ENCODE results near the gene SLC6A1.

SLC6A1 gene

GRCh38 chr3:10968401-10968800, 24.1 kb upstream of the SLC6A1 start:
- Histone ChIP-seq H3K27ac (ENCODE audit: insufficient read depth in 1 of 2, low read depth in 1 of 2, low read length in 2 of 2, poor library complexity in 1 of 2, severe bottlenecking in 2 of 2) (no peak overlapping the region), H3K36me3 (ENCODE audit: control insufficient read depth in 4 of 4, insufficient read depth in 4 of 4, low read length in 3 of 4) (no peaks in the 10 kb centered on the region), H3K4me3 (ENCODE audit: control insufficient read depth in 1 of 7, extremely low read depth in 1 of 7, insufficient read depth in 4 of 7, low read depth in 2 of 7, low read length in 6 of 7) (no peak overlapping the region), H3K27me3 (replicated peaks in 2 of 5; ENCODE audit: control insufficient read depth in 4 of 5, insufficient read depth in 5 of 5, low read length in 4 of 5) (peaks cover 0 to 60% (median 16%) of the 10 kb centered on the region in 5 experiments), H3K9me3 (ENCODE audit: control extremely low read depth in 1 of 5, control insufficient read depth in 4 of 5, insufficient read depth in 2 of 5, low read depth in 1 of 5, low read length in 4 of 5) (no peaks in the 10 kb centered on the region), H3K4me1 (ENCODE audit: control extremely low read depth in 1 of 4, control insufficient read depth in 4 of 4, insufficient read depth in 4 of 4, low read length in 3 of 4) (no peaks in the 10 kb centered on the region)
- DNase-seq: no peak
- POLR2A ChIA-PET: no interaction called here
- 44% methylated on average over 3 of the region's 4 CpGs for WGBS (ENCODE audit: insufficient coverage)
- CTCF ChIA-PET: no interaction called here

- no peaks in the 10 kb centered on the region for H3K36me3 ChIP-seq (ENCODE audit: control insufficient read depth in 4 of 4, insufficient read depth in 4 of 4, low read length in 3 of 4)
- DNase-seq: no peak
- peaks cover 0 to 63% (median 20%) of the 10 kb centered on the region in 5 experiments for H3K27me3 ChIP-seq (replicated peaks in 2 of 5; ENCODE audit: control insufficient read depth in 4 of 5, insufficient read depth in 5 of 5, low read length in 4 of 5)
- POLR2A ChIA-PET: no interaction called here
- no peak overlapping the region for H3K4me3 ChIP-seq (ENCODE audit: control insufficient read depth in 1 of 7, extremely low read depth in 1 of 7, insufficient read depth in 4 of 7, low read depth in 2 of 7, low read length in 6 of 7)
- H3K9me3 ChIP-seq (ENCODE audit: control extremely low read depth in 1 of 5, control insufficient read depth in 4 of 5, insufficient read depth in 2 of 5, low read depth in 1 of 5, low read length in 4 of 5): no peaks in the 10 kb centered on the region
- CTCF ChIA-PET: no interaction called here
- no peak overlapping the region for H3K27ac ChIP-seq (ENCODE audit: insufficient read depth in 1 of 2, low read depth in 1 of 2, low read length in 2 of 2, poor library complexity in 1 of 2, severe bottlenecking in 2 of 2)
- 100% methylated on average over 1 of the region's 5 CpGs for WGBS (ENCODE audit: insufficient coverage)
- no peaks in the 10 kb centered on the region for H3K4me1 ChIP-seq (ENCODE audit: control extremely low read depth in 1 of 4, control insufficient read depth in 4 of 4, insufficient read depth in 4 of 4, low read length in 3 of 4)
These were observed 22.1 kb upstream of the SLC6A1 start for GRCh38 chr3:10970306-10970960.

GRCh38 chr3:10972072-10972782, 20.3 kb upstream of the SLC6A1 start:
- no peak for DNase-seq
- Histone ChIP-seq H3K4me1 (ENCODE audit: control extremely low read depth in 1 of 4, control insufficient read depth in 4 of 4, insufficient read depth in 4 of 4, low read length in 3 of 4) (no peaks in the 10 kb centered on the region), H3K4me3 (ENCODE audit: control insufficient read depth in 1 of 7, extremely low read depth in 1 of 7, insufficient read depth in 4 of 7, low read depth in 2 of 7, low read length in 6 of 7) (no peak overlapping the region), H3K27ac (ENCODE audit: insufficient read depth in 1 of 2, low read depth in 1 of 2, low read length in 2 of 2, poor library complexity in 1 of 2, severe bottlenecking in 2 of 2) (no peak overlapping the region), H3K27me3 (replicated peaks in 2 of 5; ENCODE audit: control insufficient read depth in 4 of 5, insufficient read depth in 5 of 5, low read length in 4 of 5) (peaks cover 0 to 70% (median 24%) of the 10 kb centered on the region in 5 experiments), H3K36me3 (ENCODE audit: control insufficient read depth in 4 of 4, insufficient read depth in 4 of 4, low read length in 3 of 4) (no peaks in the 10 kb centered on the region), H3K9me3 (ENCODE audit: control extremely low read depth in 1 of 5, control insufficient read depth in 4 of 5, insufficient read depth in 2 of 5, low read depth in 1 of 5, low read length in 4 of 5) (no peaks in the 10 kb centered on the region)
- ChIA-PET POLR2A (no interaction called here), CTCF (interaction anchor here (1.2 kb wide), 1 partner anchor 13 kb away, joined by 3 read pairs; no protein-coding TSS in a partner anchor)
- WGBS (ENCODE audit: insufficient coverage): 43% methylated on average over 8 of the region's 10 CpGs

- Histone ChIP-seq H3K4me3 (ENCODE audit: control insufficient read depth in 1 of 7, extremely low read depth in 1 of 7, insufficient read depth in 4 of 7, low read depth in 2 of 7, low read length in 6 of 7) (no peak overlapping the region), H3K27ac (ENCODE audit: insufficient read depth in 1 of 2, low read depth in 1 of 2, low read length in 2 of 2, poor library complexity in 1 of 2, severe bottlenecking in 2 of 2) (no peak overlapping the region), H3K4me1 (ENCODE audit: control extremely low read depth in 1 of 4, control insufficient read depth in 4 of 4, insufficient read depth in 4 of 4, low read length in 3 of 4) (no peaks in the 10 kb centered on the region), H3K9me3 (ENCODE audit: control extremely low read depth in 1 of 5, control insufficient read depth in 4 of 5, insufficient read depth in 2 of 5, low read depth in 1 of 5, low read length in 4 of 5) (no peaks in the 10 kb centered on the region), H3K27me3 (replicated peaks in 2 of 5; ENCODE audit: control insufficient read depth in 4 of 5, insufficient read depth in 5 of 5, low read length in 4 of 5) (peaks cover 0 to 68% (median 30%) of the 10 kb centered on the region in 5 experiments), H3K36me3 (ENCODE audit: control insufficient read depth in 4 of 4, insufficient read depth in 4 of 4, low read length in 3 of 4) (no peaks in the 10 kb centered on the region)
- 89% methylated on average over 12 of the region's 13 CpGs for WGBS (ENCODE audit: insufficient coverage)
- ChIA-PET CTCF (no interaction called here), POLR2A (no interaction called here)
- DNase-seq: no peak
These were observed 19.4 kb upstream of the SLC6A1 start for GRCh38 chr3:10973046-10973595.

- Histone ChIP-seq H3K27me3 (replicated peaks in 2 of 5; ENCODE audit: control insufficient read depth in 4 of 5, insufficient read depth in 5 of 5, low read length in 4 of 5) (peaks cover 0 to 64% (median 29%) of the 10 kb centered on the region in 5 experiments), H3K36me3 (ENCODE audit: control insufficient read depth in 4 of 4, insufficient read depth in 4 of 4, low read length in 3 of 4) (no peaks in the 10 kb centered on the region), H3K4me3 (ENCODE audit: control insufficient read depth in 1 of 7, extremely low read depth in 1 of 7, insufficient read depth in 4 of 7, low read depth in 2 of 7, low read length in 6 of 7) (no peak overlapping the region), H3K27ac (ENCODE audit: insufficient read depth in 1 of 2, low read depth in 1 of 2, low read length in 2 of 2, poor library complexity in 1 of 2, severe bottlenecking in 2 of 2) (no peak overlapping the region), H3K4me1 (ENCODE audit: control extremely low read depth in 1 of 4, control insufficient read depth in 4 of 4, insufficient read depth in 4 of 4, low read length in 3 of 4) (no peaks in the 10 kb centered on the region), H3K9me3 (ENCODE audit: control extremely low read depth in 1 of 5, control insufficient read depth in 4 of 5, insufficient read depth in 2 of 5, low read depth in 1 of 5, low read length in 4 of 5) (no peaks in the 10 kb centered on the region)
- ChIA-PET POLR2A (no interaction called here), CTCF (interaction anchor here (1.7 kb wide), 1 partner anchor 9 kb away, joined by 7 read pairs; no protein-coding TSS in a partner anchor)
- DNase-seq: no peak
- 71% methylated on average over 5 of the region's 7 CpGs for WGBS (ENCODE audit: insufficient coverage)
These were observed 18.4 kb upstream of the SLC6A1 start for GRCh38 chr3:10974131-10974530.

GRCh38 chr3:10974746-10975375, 17.7 kb upstream of the SLC6A1 start:
- Histone ChIP-seq H3K4me3 (ENCODE audit: control insufficient read depth in 1 of 7, extremely low read depth in 1 of 7, insufficient read depth in 4 of 7, low read depth in 2 of 7, low read length in 6 of 7) (no peak overlapping the region), H3K27ac (ENCODE audit: insufficient read depth in 1 of 2, low read depth in 1 of 2, low read length in 2 of 2, poor library complexity in 1 of 2, severe bottlenecking in 2 of 2) (no peak overlapping the region), H3K9me3 (ENCODE audit: control extremely low read depth in 1 of 5, control insufficient read depth in 4 of 5, insufficient read depth in 2 of 5, low read depth in 1 of 5, low read length in 4 of 5) (no peaks in the 10 kb centered on the region), H3K36me3 (ENCODE audit: control insufficient read depth in 4 of 4, insufficient read depth in 4 of 4, low read length in 3 of 4) (no peaks in the 10 kb centered on the region), H3K4me1 (ENCODE audit: control extremely low read depth in 1 of 4, control insufficient read depth in 4 of 4, insufficient read depth in 4 of 4, low read length in 3 of 4) (no peaks in the 10 kb centered on the region), H3K27me3 (replicated peaks in 2 of 5; ENCODE audit: control insufficient read depth in 4 of 5, insufficient read depth in 5 of 5, low read length in 4 of 5) (peaks cover 0 to 60% (median 27%) of the 10 kb centered on the region in 5 experiments)
- no peak for DNase-seq
- 78% methylated on average over 6 of the region's 7 CpGs for WGBS (ENCODE audit: insufficient coverage)
- POLR2A ChIA-PET: no interaction called here
- CTCF ChIA-PET: interaction anchor here (1.7 kb wide), 1 partner anchor 8 kb away, joined by 7 read pairs; no protein-coding TSS in a partner anchor
